Prostate gland (tissue), 2 donors: ENCODE measurements around the gene STRN4. TPM values are rescaled to one million over a fixed set of nuclear protein-coding genes. Genes with fewer than 3 reads are reported as not detected.

Experiments used
- DNase-seq: peaks from one replicate; pipeline ENCODE4 v3.0.0-alpha.2; 2019; ENCODE audit warnings: low spot score
- H3K27ac ChIP-seq, 2 donors: fragments of 200-600 bp; sonication (generic); 2 replicates each; pipeline ENCODE4 v1.5.1; 2017 to 2019
- H3K27me3 ChIP-seq: fragments of 200-600 bp; sonication (generic); replicated peaks from 2 replicates; pipeline ENCODE4 v1.5.1; 2019; ENCODE audit not compliant: insufficient read depth
- H3K36me3 ChIP-seq, 2 donors: fragments of 200-600 bp; sonication (generic); 1 replicate in 1 of 2; 2 replicates in 1 of 2; pipeline versions ENCODE4 v1.5.1 to v1.8.1; 2017 to 2019
- H3K4me1 ChIP-seq: fragments of 200-600 bp; sonication (generic); replicated peaks from 2 replicates; pipeline ENCODE4 v1.5.1; 2019
- H3K4me3 ChIP-seq, 2 donors: fragments of 200-600 bp; sonication (generic); 2 replicates each; pipeline ENCODE4 v1.5.1; 2017 to 2019
- H3K9me3 ChIP-seq: fragments of 200-600 bp; sonication (generic); 2 replicates; pipeline ENCODE4 v1.5.1; 2017
- POLR2A ChIP-seq: fragments of 450-650 bp; IDR thresholded peaks from one replicate; pipeline ENCODE4 v1.6.1; 2016; ENCODE audit warnings: antibody characterized with exemption, mild to moderate bottlenecking
- POLR2AphosphoS5 ChIP-seq: sonication (generic); formaldehyde crosslinking; IDR thresholded peaks from one replicate; pipeline ENCODE4 v1.6.1; 2017; ENCODE audit warnings: antibody characterized with exemption
- WGBS: methylation state at CpG from one replicate; pipeline ENCODE4 v1.1.5; 2018; 5-methylcytosine and 5-hydroxymethylcytosine counted together
- intact Hi-C: fragments of 100-400 bp; cut with DNase I; formaldehyde crosslinking; loops from one replicate; pipeline ENCODE4 v1.14.2; 2022
- total RNA-seq, 2 donors: library from RNA; depleted of rRNA; stranded (reverse); fragments of >200 nt; gene quantifications; one replicate each; pipeline ENCODE4 v1.1.0, GENCODE V29; 2016
- TF ChIP-seq, protein P1 (sequence below), 4 experiments: fragments of 200-600 bp in 2 of 4; fragments of 450-650 bp in 2 of 4; sonication (generic) in 2 of 4; IDR thresholded peaks; 1 replicate in 3 of 4; 2 replicates in 1 of 4; pipeline ENCODE4 v1.5.1; 2016 to 2019; ENCODE audit warnings: antibody characterized with exemption in 4 of 4, mild to moderate bottlenecking in 2 of 4, moderate library complexity in 2 of 4

Gene STRN4
- total RNA-seq, 2 donors from 2014 or later, result 80.7 to 221 TPM

GRCh38 chr19:46725036-46725820 is 21.0 kb downstream of the STRN4 start:
- TF ChIP-seq, protein P1, sequence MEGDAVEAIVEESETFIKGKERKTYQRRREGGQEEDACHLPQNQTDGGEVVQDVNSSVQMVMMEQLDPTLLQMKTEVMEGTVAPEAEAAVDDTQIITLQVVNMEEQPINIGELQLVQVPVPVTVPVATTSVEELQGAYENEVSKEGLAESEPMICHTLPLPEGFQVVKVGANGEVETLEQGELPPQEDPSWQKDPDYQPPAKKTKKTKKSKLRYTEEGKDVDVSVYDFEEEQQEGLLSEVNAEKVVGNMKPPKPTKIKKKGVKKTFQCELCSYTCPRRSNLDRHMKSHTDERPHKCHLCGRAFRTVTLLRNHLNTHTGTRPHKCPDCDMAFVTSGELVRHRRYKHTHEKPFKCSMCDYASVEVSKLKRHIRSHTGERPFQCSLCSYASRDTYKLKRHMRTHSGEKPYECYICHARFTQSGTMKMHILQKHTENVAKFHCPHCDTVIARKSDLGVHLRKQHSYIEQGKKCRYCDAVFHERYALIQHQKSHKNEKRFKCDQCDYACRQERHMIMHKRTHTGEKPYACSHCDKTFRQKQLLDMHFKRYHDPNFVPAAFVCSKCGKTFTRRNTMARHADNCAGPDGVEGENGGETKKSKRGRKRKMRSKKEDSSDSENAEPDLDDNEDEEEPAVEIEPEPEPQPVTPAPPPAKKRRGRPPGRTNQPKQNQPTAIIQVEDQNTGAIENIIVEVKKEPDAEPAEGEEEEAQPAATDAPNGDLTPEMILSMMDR (IDR thresholded peaks at IDR 0.05), result no peak
- TF ChIP-seq POLR2AphosphoS5 (no peak), POLR2A (no peak)
- intact Hi-C loops, result no loop called here
- Histone ChIP-seq H3K27ac (no peak overlapping the region), H3K4me3 (no peak overlapping the region), H3K4me1 (no peaks in the 10 kb centered on the region), H3K9me3 (no peaks in the 10 kb centered on the region), H3K36me3 (peaks cover 18 to 58% of the 10 kb centered on the region in 2 donors), H3K27me3 (no peaks in the 10 kb centered on the region)
- no peak for DNase-seq
- 93% methylated on average over 26 of the region's 26 CpGs for WGBS

GRCh38 chr19:46724468-46724867 is 21.8 kb downstream of the STRN4 start:
- Histone ChIP-seq H3K9me3 (no peaks in the 10 kb centered on the region), H3K4me1 (no peaks in the 10 kb centered on the region), H3K27me3 (no peaks in the 10 kb centered on the region), H3K4me3 (no peak overlapping the region), H3K36me3 (peaks cover 18 to 54% of the 10 kb centered on the region in 2 donors), H3K27ac (no peak overlapping the region)
- WGBS, result 90% methylated on average over 19 of the region's 20 CpGs
- DNase-seq, result no peak
- intact Hi-C loops, result no loop called here
- TF ChIP-seq POLR2AphosphoS5 (no peak), POLR2A (no peak)
- TF ChIP-seq, protein P1 (IDR thresholded peaks at IDR 0.05), result no peak

DNA sequence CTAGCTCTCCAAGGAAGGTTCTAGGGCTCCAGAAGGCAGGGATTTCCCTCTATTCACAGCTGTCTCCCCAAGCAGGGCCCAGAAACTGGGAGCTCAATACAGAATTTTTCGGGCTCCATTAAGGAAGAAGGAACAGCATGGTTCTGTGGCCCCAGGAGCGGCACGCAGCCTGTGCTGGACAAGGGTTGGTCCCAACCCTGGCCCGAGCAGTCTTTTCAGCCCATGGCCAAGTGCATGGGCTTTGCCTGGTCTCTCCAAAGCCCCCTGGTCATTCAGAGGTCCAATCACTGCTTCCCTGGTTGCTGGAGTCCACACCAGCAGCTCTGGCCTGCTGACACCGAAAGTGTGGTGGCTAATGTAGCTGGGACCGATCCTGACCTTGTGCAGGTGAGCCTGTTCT is 22.8 kb downstream of the STRN4 start:
- no peak for DNase-seq
- Histone ChIP-seq H3K4me3 (no peak overlapping the region), H3K27me3 (no peaks in the 10 kb centered on the region), H3K9me3 (no peaks in the 10 kb centered on the region), H3K36me3 (peaks cover 18 to 48% of the 10 kb centered on the region in 2 donors), H3K27ac (no peak overlapping the region), H3K4me1 (no peaks in the 10 kb centered on the region)
- WGBS, result 97% methylated on average over 5 of the region's 6 CpGs
- TF ChIP-seq POLR2AphosphoS5 (no peak), POLR2A (no peak)
- TF ChIP-seq, protein P1 (IDR thresholded peaks at IDR 0.05), result no peak
- intact Hi-C loops, result no loop called here

DNA sequence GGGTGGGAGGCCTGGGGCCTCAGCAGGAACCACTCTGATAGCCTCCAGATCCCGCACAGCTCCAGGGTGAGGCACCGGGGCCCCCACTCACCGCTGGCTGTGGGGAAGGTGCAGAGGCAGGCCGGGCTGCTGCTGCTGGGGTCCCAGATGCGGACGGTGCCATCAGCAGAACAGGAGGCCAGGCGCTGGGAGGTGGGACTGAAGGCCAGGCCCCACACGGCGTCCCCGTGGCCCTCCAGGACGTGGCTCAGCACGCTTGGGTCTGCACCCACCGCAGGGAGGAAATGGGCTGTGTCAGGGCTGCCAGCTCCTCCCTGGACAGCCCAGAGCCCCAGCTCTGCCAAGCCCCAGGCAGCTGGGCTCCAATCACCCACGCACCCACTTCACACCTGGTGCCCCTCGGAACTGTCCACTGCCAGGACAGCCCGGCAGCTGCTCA is 23.2 kb downstream of the STRN4 start:
- no peaks in the 10 kb centered on the region for H3K9me3 ChIP-seq
- no peak overlapping the region for H3K27ac ChIP-seq
- intact Hi-C loops, result no loop called here
- H3K4me3 ChIP-seq, result no peak overlapping the region
- H3K36me3 ChIP-seq, result peaks cover 18 to 48% of the 10 kb centered on the region in 2 donors
- no peak for TF ChIP-seq POLR2A
- TF ChIP-seq, protein P1 (IDR thresholded peaks at IDR 0.05), result no peak
- TF ChIP-seq POLR2AphosphoS5, result no peak
- no peak for DNase-seq
- H3K27me3 ChIP-seq, result no peaks in the 10 kb centered on the region
- no peaks in the 10 kb centered on the region for H3K4me1 ChIP-seq
- WGBS, result 81% methylated on average over 13 of the region's 16 CpGs
